ENCODE data around the gene CAMK2D.

GRCh38 chr4:113776016-113776415, 14.5 kb upstream of the CAMK2D start:
- TF ChIP-seq EZH2 (IDR thresholded peaks at IDR 0.05; ENCODE audit: low read length, unreplicated experiment): no peak
- TF ChIP-seq CTCF (conservative IDR thresholded peaks at IDR 0.05; ENCODE audit: low read depth, low read length): no peak
- no peak for TF ChIP-seq EZH2phosphoT487 (IDR thresholded peaks at IDR 0.05; ENCODE audit: borderline replicate concordance, low read length)
